ENCODE measurements around the gene OR8G1. TPM values are rescaled to one million over a fixed set of nuclear protein-coding genes. Genes with fewer than 3 reads are reported as not detected.
A peak's percentile ranks its signal among the peaks of the same experiment; 100 is the strongest.
"Not testable (repeated sequence)": the region's sequence is repeated elsewhere in the genome, so short reads cannot be mapped to it uniquely, and the experiment has no call there.

Gene OR8G1
- total and polyA plus RNA-seq, 2 donors (not counting 1 experiment from before 2014, with no cell fraction given): not detected

GRCh38 chr11:124225471-124225870 lies 15.4 kb upstream of the OR8G1 start:
- H2AFZ ChIP-seq (ENCODE audit: low read length): no peak overlapping the region
- no peak for DNase-seq (ENCODE audit: low read depth in 2 of 2)
- no peaks in the 10 kb centered on the region for H3K36me3 ChIP-seq (ENCODE audit: control insufficient read depth, insufficient read depth, low read length)
- no peaks in the 10 kb centered on the region for H3K4me1 ChIP-seq (ENCODE audit: control insufficient read depth, extremely low read depth, insufficient read depth, low read length)
- H3K4me2 ChIP-seq (ENCODE audit: extremely low read depth, insufficient read depth, low read length): no peak overlapping the region
- H4K20me1 ChIP-seq (ENCODE audit: control insufficient read depth, extremely low read depth, insufficient read depth, low read length): no peaks in the 10 kb centered on the region
- no peak overlapping the region for H3K4me3 ChIP-seq (replicated peaks in 1 of 4; ENCODE audit: control extremely low read depth in 1 of 4, insufficient read depth in 1 of 4, low read depth in 3 of 4, low read length in 4 of 4)
- H3K27me3 ChIP-seq (ENCODE audit: control insufficient read depth, insufficient read depth, low read length): no peaks in the 10 kb centered on the region
- no peak overlapping the region for H3K27ac ChIP-seq (ENCODE audit: insufficient read depth, low read length)
- no peak overlapping the region for H3K9ac ChIP-seq (ENCODE audit: insufficient read depth, low read length)
- TF ChIP-seq, protein P1, sequence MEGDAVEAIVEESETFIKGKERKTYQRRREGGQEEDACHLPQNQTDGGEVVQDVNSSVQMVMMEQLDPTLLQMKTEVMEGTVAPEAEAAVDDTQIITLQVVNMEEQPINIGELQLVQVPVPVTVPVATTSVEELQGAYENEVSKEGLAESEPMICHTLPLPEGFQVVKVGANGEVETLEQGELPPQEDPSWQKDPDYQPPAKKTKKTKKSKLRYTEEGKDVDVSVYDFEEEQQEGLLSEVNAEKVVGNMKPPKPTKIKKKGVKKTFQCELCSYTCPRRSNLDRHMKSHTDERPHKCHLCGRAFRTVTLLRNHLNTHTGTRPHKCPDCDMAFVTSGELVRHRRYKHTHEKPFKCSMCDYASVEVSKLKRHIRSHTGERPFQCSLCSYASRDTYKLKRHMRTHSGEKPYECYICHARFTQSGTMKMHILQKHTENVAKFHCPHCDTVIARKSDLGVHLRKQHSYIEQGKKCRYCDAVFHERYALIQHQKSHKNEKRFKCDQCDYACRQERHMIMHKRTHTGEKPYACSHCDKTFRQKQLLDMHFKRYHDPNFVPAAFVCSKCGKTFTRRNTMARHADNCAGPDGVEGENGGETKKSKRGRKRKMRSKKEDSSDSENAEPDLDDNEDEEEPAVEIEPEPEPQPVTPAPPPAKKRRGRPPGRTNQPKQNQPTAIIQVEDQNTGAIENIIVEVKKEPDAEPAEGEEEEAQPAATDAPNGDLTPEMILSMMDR (conservative IDR thresholded peaks at IDR 0.05 in 1 of 2, IDR thresholded peaks at IDR 0.05 in 1 of 2; ENCODE audit: low read depth in 1 of 2, low read length in 2 of 2): no peak
- TF ChIP-seq EZH2 (IDR thresholded peaks at IDR 0.05; ENCODE audit: low read length, missing control alignments): no peak
- H3K79me2 ChIP-seq (ENCODE audit: control insufficient read depth, insufficient read depth, low read length): no peaks in the 10 kb centered on the region
- H3K9me3 ChIP-seq (ENCODE audit: control insufficient read depth, insufficient read depth, low read depth, low read length): no peaks in the 10 kb centered on the region

- peak in 1 of 2 donors; percentile 8 for DNase-seq (ENCODE audit: low read depth in 2 of 2)
- H2AFZ ChIP-seq (ENCODE audit: low read length): no peak overlapping the region
- no peak overlapping the region for H3K4me3 ChIP-seq (replicated peaks in 1 of 4; ENCODE audit: control extremely low read depth in 1 of 4, insufficient read depth in 1 of 4, low read depth in 3 of 4, low read length in 4 of 4)
- no peak overlapping the region for H3K27ac ChIP-seq (ENCODE audit: insufficient read depth, low read length)
- no peaks in the 10 kb centered on the region for H3K4me1 ChIP-seq (ENCODE audit: control insufficient read depth, extremely low read depth, insufficient read depth, low read length)
- no peaks in the 10 kb centered on the region for H3K79me2 ChIP-seq (ENCODE audit: control insufficient read depth, insufficient read depth, low read length)
- H4K20me1 ChIP-seq (ENCODE audit: control insufficient read depth, extremely low read depth, insufficient read depth, low read length): no peaks in the 10 kb centered on the region
- H3K4me2 ChIP-seq (ENCODE audit: extremely low read depth, insufficient read depth, low read length): no peak overlapping the region
- no peaks in the 10 kb centered on the region for H3K36me3 ChIP-seq (ENCODE audit: control insufficient read depth, insufficient read depth, low read length)
- TF ChIP-seq, protein P1 (conservative IDR thresholded peaks at IDR 0.05 in 1 of 2, IDR thresholded peaks at IDR 0.05 in 1 of 2; ENCODE audit: low read depth in 1 of 2, low read length in 2 of 2): no peak
- no peak for TF ChIP-seq EZH2 (IDR thresholded peaks at IDR 0.05; ENCODE audit: low read length, missing control alignments)
- no peak overlapping the region for H3K9ac ChIP-seq (ENCODE audit: insufficient read depth, low read length)
- H3K27me3 ChIP-seq (ENCODE audit: control insufficient read depth, insufficient read depth, low read length): no peaks in the 10 kb centered on the region
- H3K9me3 ChIP-seq (ENCODE audit: control insufficient read depth, insufficient read depth, low read depth, low read length): no peaks in the 10 kb centered on the region
These were observed 7.5 kb upstream of the OR8G1 start for GRCh38 chr11:124233376-124233775.

- no peak overlapping the region for H3K9ac ChIP-seq (ENCODE audit: insufficient read depth, low read length)
- no peaks in the 10 kb centered on the region for H3K27me3 ChIP-seq (ENCODE audit: control insufficient read depth, insufficient read depth, low read length)
- H3K27ac ChIP-seq (ENCODE audit: insufficient read depth, low read length): no peak overlapping the region
- H3K4me2 ChIP-seq (ENCODE audit: extremely low read depth, insufficient read depth, low read length): no peak overlapping the region
- no peaks in the 10 kb centered on the region for H3K79me2 ChIP-seq (ENCODE audit: control insufficient read depth, insufficient read depth, low read length)
- DNase-seq (ENCODE audit: low read depth in 2 of 2): no peak
- no peak overlapping the region for H2AFZ ChIP-seq (ENCODE audit: low read length)
- TF ChIP-seq, protein P1 (conservative IDR thresholded peaks at IDR 0.05 in 1 of 2, IDR thresholded peaks at IDR 0.05 in 1 of 2; ENCODE audit: low read depth in 1 of 2, low read length in 2 of 2): no peak
- TF ChIP-seq EZH2 (IDR thresholded peaks at IDR 0.05; ENCODE audit: low read length, missing control alignments): no peak
- H3K4me1 ChIP-seq (ENCODE audit: control insufficient read depth, extremely low read depth, insufficient read depth, low read length): no peaks in the 10 kb centered on the region
- H3K9me3 ChIP-seq (ENCODE audit: control insufficient read depth, insufficient read depth, low read depth, low read length): no peaks in the 10 kb centered on the region
- no peaks in the 10 kb centered on the region for H3K36me3 ChIP-seq (ENCODE audit: control insufficient read depth, insufficient read depth, low read length)
- no peaks in the 10 kb centered on the region for H4K20me1 ChIP-seq (ENCODE audit: control insufficient read depth, extremely low read depth, insufficient read depth, low read length)
- no peak overlapping the region for H3K4me3 ChIP-seq (replicated peaks in 1 of 4; ENCODE audit: control extremely low read depth in 1 of 4, insufficient read depth in 1 of 4, low read depth in 3 of 4, low read length in 4 of 4)
These were observed 2.4 kb upstream of the OR8G1 start for GRCh38 chr11:124238512-124238911.

GRCh38 chr11:124249869-124250268 lies 9.0 kb downstream of the OR8G1 start:
- H3K27ac ChIP-seq (ENCODE audit: insufficient read depth, low read length); H3K4me2 ChIP-seq (ENCODE audit: extremely low read depth, insufficient read depth, low read length); H3K79me2 ChIP-seq (ENCODE audit: control insufficient read depth, insufficient read depth, low read length); H3K4me1 ChIP-seq (ENCODE audit: control insufficient read depth, extremely low read depth, insufficient read depth, low read length); H2AFZ ChIP-seq (ENCODE audit: low read length); DNase-seq (ENCODE audit: low read depth in 2 of 2); H3K9me3 ChIP-seq (ENCODE audit: control insufficient read depth, insufficient read depth, low read depth, low read length); H4K20me1 ChIP-seq (ENCODE audit: control insufficient read depth, extremely low read depth, insufficient read depth, low read length); H3K4me3 ChIP-seq (replicated peaks in 1 of 4; ENCODE audit: control extremely low read depth in 1 of 4, insufficient read depth in 1 of 4, low read depth in 3 of 4, low read length in 4 of 4); H3K27me3 ChIP-seq (ENCODE audit: control insufficient read depth, insufficient read depth, low read length); H3K36me3 ChIP-seq (ENCODE audit: control insufficient read depth, insufficient read depth, low read length); H3K9ac ChIP-seq (ENCODE audit: insufficient read depth, low read length): not testable (repeated sequence)
